Gastroesophageal sphincter (tissue), 3 donors: ENCODE results near the gene ARF1.

Experiments
- CTCF ChIP-seq, 4 experiments: fragments of 200-600 bp in 2 of 4; fragments of 450-650 bp in 2 of 4; sonication (generic) in 1 of 4; IDR thresholded peaks; one replicate each; pipeline ENCODE4 v1.5.1; 2017 to 2019; ENCODE audit warnings: antibody characterized with exemption in 4 of 4, mild to moderate bottlenecking in 2 of 4, moderate library complexity in 2 of 4
- EP300 ChIP-seq: sonication (generic); formaldehyde crosslinking; IDR thresholded peaks from one replicate; pipeline ENCODE4 v1.6.1; 2017; ENCODE audit warnings: antibody characterized with exemption, mild to moderate bottlenecking

GRCh38 chr1:228109962-228110488, 27.5 kb downstream of the ARF1 start:
- TF ChIP-seq CTCF (IDR thresholded peaks at IDR 0.05) (no peak), EP300 (no peak)
